ENCODE data around the gene ACOX2. TPM values are rescaled to one million over a fixed set of nuclear protein-coding genes. Genes with fewer than 3 reads are reported as not detected.

ACOX2 gene
- total and polyA plus RNA-seq, 4 donors, result 74.3 to 214 (median 141) TPM

GRCh38 chr3:58463181-58463941 lies 73.6 kb downstream of the ACOX2 start:
- 9% methylated on average over 18 of the region's 18 CpGs for WGBS
- Histone ChIP-seq H3K9ac (ENCODE audit: low read depth in 1 of 2, low read length in 2 of 2) (peak overlapping the region; percentile 55 to 66), H3K27ac (ENCODE audit: low read depth in 1 of 2, low read length in 2 of 2) (peak overlapping the region; percentile 51 to 72), H3K9me3 (ENCODE audit: control insufficient read depth in 4 of 4, low read length in 3 of 4) (no peaks in the 10 kb centered on the region), H3K27me3 (ENCODE audit: control insufficient read depth in 4 of 4, insufficient read depth in 4 of 4, low read length in 3 of 4) (no peaks in the 10 kb centered on the region), H3K36me3 (ENCODE audit: control insufficient read depth in 4 of 4, insufficient read depth in 3 of 4, low read depth in 1 of 4, low read length in 3 of 4) (no peaks in the 10 kb centered on the region), H3K4me1 (ENCODE audit: control insufficient read depth in 4 of 4, insufficient read depth in 4 of 4, low read length in 3 of 4) (peaks cover 0 to 14% (median 11%) of the 10 kb centered on the region in 4 donors), H3K4me3 (ENCODE audit: low read depth in 1 of 3, low read length in 3 of 3) (peak overlapping the region; percentile 32 to 41 (median 38))
- TF ChIP-seq TAF1 (conservative IDR thresholded peaks at IDR 0.05) (no peak), EGR1 (IDR thresholded peaks at IDR 0.05; ENCODE audit: low read depth in 2 of 2) (no peak), CTCF (IDR thresholded peaks at IDR 0.05; ENCODE audit: low read depth, low read length, missing input control) (peak; percentile 80), RAD21 (IDR thresholded peaks at IDR 0.05) (peak; percentile 88 to 90), HNF4A (conservative IDR thresholded peaks at IDR 0.05) (peak in 1 of 2 donors; percentile 25), RXRA (IDR thresholded peaks at IDR 0.05) (peak in 1 of 2 donors; percentile 39), YY1 (IDR thresholded peaks at IDR 0.05) (peak; percentile 16), MAX (IDR thresholded peaks at IDR 0.05) (peak; percentile 16), SP1 (IDR thresholded peaks at IDR 0.05) (peak; percentile 15), NR2F2 (IDR thresholded peaks at IDR 0.05) (peak; percentile 44)
- DNase-seq (ENCODE audit: low spot score), result peak; percentile 66

- Histone ChIP-seq H3K9ac (ENCODE audit: low read depth in 1 of 2, low read length in 2 of 2) (peak overlapping the region in 1 of 2 donors; percentile 55), H3K9me3 (ENCODE audit: control insufficient read depth in 4 of 4, low read length in 3 of 4) (no peaks in the 10 kb centered on the region), H3K27me3 (ENCODE audit: control insufficient read depth in 4 of 4, insufficient read depth in 4 of 4, low read length in 3 of 4) (no peaks in the 10 kb centered on the region), H3K4me3 (ENCODE audit: low read depth in 1 of 3, low read length in 3 of 3) (no peak overlapping the region), H3K36me3 (ENCODE audit: control insufficient read depth in 4 of 4, insufficient read depth in 3 of 4, low read depth in 1 of 4, low read length in 3 of 4) (no peaks in the 10 kb centered on the region), H3K4me1 (ENCODE audit: control insufficient read depth in 4 of 4, insufficient read depth in 4 of 4, low read length in 3 of 4) (peaks cover 0 to 14% (median 11%) of the 10 kb centered on the region in 4 donors), H3K27ac (ENCODE audit: low read depth in 1 of 2, low read length in 2 of 2) (no peak overlapping the region)
- TF ChIP-seq FOXA2 (IDR thresholded peaks at IDR 0.05) (no peak), NR2F2 (IDR thresholded peaks at IDR 0.05) (no peak), REST (IDR thresholded peaks at IDR 0.05) (no peak), EGR1 (IDR thresholded peaks at IDR 0.05; ENCODE audit: low read depth in 2 of 2) (no peak), RAD21 (IDR thresholded peaks at IDR 0.05) (no peak), FOXA1 (IDR thresholded peaks at IDR 0.05) (no peak), JUND (IDR thresholded peaks at IDR 0.05) (no peak), HNF4G (IDR thresholded peaks at IDR 0.05) (no peak), TAF1 (conservative IDR thresholded peaks at IDR 0.05) (no peak)
- no peak for DNase-seq (ENCODE audit: low spot score)
- 74% methylated on average over 4 of the region's 4 CpGs for WGBS
These were observed 74.2 kb downstream of the ACOX2 start for GRCh38 chr3:58462829-58463180.
